ENCODE data around the gene GPC3.

Gene GPC3

GRCh38 chrX:133652185-133652584, 333.2 kb downstream of the GPC3 start:
- H3K4me1 ChIP-seq (ENCODE audit: control insufficient read depth in 1 of 2, insufficient read depth in 1 of 2, low read depth in 1 of 2, low read length in 1 of 2), result no peaks in the 10 kb centered on the region
- no peaks in the 10 kb centered on the region for H3K36me3 ChIP-seq
- H3K9me3 ChIP-seq, result no peaks in the 10 kb centered on the region
- H3K27ac ChIP-seq, result no peak overlapping the region
- H3K4me3 ChIP-seq (ENCODE audit: low read depth in 1 of 2, low read length in 1 of 2), result no peak overlapping the region
- TF ChIP-seq, protein P1, sequence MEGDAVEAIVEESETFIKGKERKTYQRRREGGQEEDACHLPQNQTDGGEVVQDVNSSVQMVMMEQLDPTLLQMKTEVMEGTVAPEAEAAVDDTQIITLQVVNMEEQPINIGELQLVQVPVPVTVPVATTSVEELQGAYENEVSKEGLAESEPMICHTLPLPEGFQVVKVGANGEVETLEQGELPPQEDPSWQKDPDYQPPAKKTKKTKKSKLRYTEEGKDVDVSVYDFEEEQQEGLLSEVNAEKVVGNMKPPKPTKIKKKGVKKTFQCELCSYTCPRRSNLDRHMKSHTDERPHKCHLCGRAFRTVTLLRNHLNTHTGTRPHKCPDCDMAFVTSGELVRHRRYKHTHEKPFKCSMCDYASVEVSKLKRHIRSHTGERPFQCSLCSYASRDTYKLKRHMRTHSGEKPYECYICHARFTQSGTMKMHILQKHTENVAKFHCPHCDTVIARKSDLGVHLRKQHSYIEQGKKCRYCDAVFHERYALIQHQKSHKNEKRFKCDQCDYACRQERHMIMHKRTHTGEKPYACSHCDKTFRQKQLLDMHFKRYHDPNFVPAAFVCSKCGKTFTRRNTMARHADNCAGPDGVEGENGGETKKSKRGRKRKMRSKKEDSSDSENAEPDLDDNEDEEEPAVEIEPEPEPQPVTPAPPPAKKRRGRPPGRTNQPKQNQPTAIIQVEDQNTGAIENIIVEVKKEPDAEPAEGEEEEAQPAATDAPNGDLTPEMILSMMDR (IDR thresholded peaks at IDR 0.05), result no peak
- H3K27me3 ChIP-seq, result no peaks in the 10 kb centered on the region

DNA sequence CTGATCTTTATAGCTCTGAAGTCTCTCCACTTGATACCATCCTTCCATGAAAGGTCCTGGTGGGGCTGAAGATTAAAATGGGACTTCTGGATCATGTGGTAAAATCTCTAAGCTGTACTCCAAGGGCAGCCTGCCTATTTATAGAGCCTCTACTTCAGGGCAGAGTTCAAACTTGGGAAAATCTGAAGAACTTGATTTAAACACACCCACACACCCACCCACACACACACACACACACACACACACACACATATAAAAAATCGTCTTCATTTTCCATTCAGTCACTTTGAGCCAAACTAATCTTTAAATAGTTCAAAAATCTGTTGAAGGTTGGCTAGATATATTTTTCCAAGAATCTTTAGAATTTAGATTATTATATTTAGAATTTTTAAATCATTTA, 335.2 kb downstream of the GPC3 start:
- no peak overlapping the region for H3K27ac ChIP-seq
- H3K4me3 ChIP-seq (ENCODE audit: low read depth in 1 of 2, low read length in 1 of 2), result no peak overlapping the region
- no peaks in the 10 kb centered on the region for H3K9me3 ChIP-seq
- no peaks in the 10 kb centered on the region for H3K27me3 ChIP-seq
- TF ChIP-seq, protein P1 (IDR thresholded peaks at IDR 0.05), result no peak
- H3K36me3 ChIP-seq, result no peaks in the 10 kb centered on the region
- H3K4me1 ChIP-seq (ENCODE audit: control insufficient read depth in 1 of 2, insufficient read depth in 1 of 2, low read depth in 1 of 2, low read length in 1 of 2), result no peaks in the 10 kb centered on the region

DNA sequence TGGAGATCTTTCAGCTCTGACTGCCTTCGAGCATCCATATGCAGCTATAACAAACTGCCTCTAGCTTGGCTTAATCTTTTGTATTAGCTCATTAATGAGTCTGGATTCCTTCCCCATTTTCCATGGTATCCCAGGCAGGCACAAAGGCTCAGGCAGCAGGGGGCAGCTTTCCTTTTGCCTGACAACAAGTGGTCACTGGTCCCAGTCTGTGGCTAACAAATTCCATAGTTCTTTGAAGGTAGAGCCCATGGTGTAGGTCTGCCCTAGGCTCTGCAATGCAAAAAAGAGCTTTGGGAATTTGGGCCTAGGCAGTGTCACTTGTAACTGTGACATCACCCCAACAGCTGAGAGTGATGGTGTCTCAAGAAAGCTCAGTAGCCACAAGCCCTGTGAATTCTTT, 335.7 kb downstream of the GPC3 start:
- TF ChIP-seq, protein P1 (IDR thresholded peaks at IDR 0.05), result no peak
- Histone ChIP-seq H3K4me1 (ENCODE audit: control insufficient read depth in 1 of 2, insufficient read depth in 1 of 2, low read depth in 1 of 2, low read length in 1 of 2) (no peaks in the 10 kb centered on the region), H3K27me3 (no peaks in the 10 kb centered on the region), H3K36me3 (no peaks in the 10 kb centered on the region), H3K9me3 (no peaks in the 10 kb centered on the region), H3K27ac (no peak overlapping the region), H3K4me3 (ENCODE audit: low read depth in 1 of 2, low read length in 1 of 2) (no peak overlapping the region)

- Histone ChIP-seq H3K4me1 (ENCODE audit: control insufficient read depth in 1 of 2, insufficient read depth in 1 of 2, low read depth in 1 of 2, low read length in 1 of 2) (no peaks in the 10 kb centered on the region), H3K4me3 (ENCODE audit: low read depth in 1 of 2, low read length in 1 of 2) (no peak overlapping the region), H3K36me3 (no peaks in the 10 kb centered on the region), H3K9me3 (no peaks in the 10 kb centered on the region), H3K27me3 (no peaks in the 10 kb centered on the region), H3K27ac (no peak overlapping the region)
- TF ChIP-seq, protein P1 (IDR thresholded peaks at IDR 0.05), result no peak
These were observed 336.8 kb downstream of the GPC3 start for GRCh38 chrX:133648594-133648993.

GRCh38 chrX:133646719-133647116, 338.7 kb downstream of the GPC3 start:
- Histone ChIP-seq H3K27me3 (no peaks in the 10 kb centered on the region), H3K36me3 (no peaks in the 10 kb centered on the region), H3K9me3 (no peaks in the 10 kb centered on the region), H3K27ac (no peak overlapping the region), H3K4me1 (ENCODE audit: control insufficient read depth in 1 of 2, insufficient read depth in 1 of 2, low read depth in 1 of 2, low read length in 1 of 2) (no peaks in the 10 kb centered on the region), H3K4me3 (ENCODE audit: low read depth in 1 of 2, low read length in 1 of 2) (no peak overlapping the region)
- TF ChIP-seq, protein P1 (IDR thresholded peaks at IDR 0.05), result no peak
